GM23338 (cell line): ENCODE measurements around the gene CCDC6. TPM values are rescaled to one million over a fixed set of nuclear protein-coding genes. Genes with fewer than 3 reads are reported as not detected.
A peak's percentile ranks its signal among the peaks of the same experiment; 100 is the strongest.

ENCODE experiments used
- ATAC-seq: fragments of 200-7000 bp; cut with Tn5 transposase; 3 replicates; pipeline ENCODE4 v1.9.1; 2020
- DNase-seq: peaks from one replicate; pipeline ENCODE4 v3.0.0-alpha.2; 2015; ENCODE audit warnings: low spot score
- H2AFZ ChIP-seq: fragments of 200-600 bp; sonication (generic); 2 replicates; pipeline ENCODE4 v1.8.0; 2016; ENCODE audit warnings: antibody characterized with exemption, mild to moderate bottlenecking, moderate library complexity
- H3F3A ChIP-seq: fragments of 200-600 bp; sonication (generic); replicated peaks from 2 replicates; pipeline ENCODE4 v1.8.0; 2017; ENCODE audit warnings: antibody characterized with exemption, mixed run types, low read depth
- H3K27ac ChIP-seq: fragments of 200-600 bp; sonication (generic); 2 replicates; pipeline ENCODE4 v1.6.1; 2016; ENCODE audit warnings: low read depth
- H3K27me3 ChIP-seq: fragments of 200-600 bp; sonication (generic); 2 replicates; pipeline ENCODE4 v1.8.0; 2016; ENCODE audit warnings: mild to moderate bottlenecking, mixed run types, moderate library complexity; ENCODE audit not compliant: insufficient read depth
- H3K36me3 ChIP-seq: fragments of 200-600 bp; sonication (generic); 2 replicates; pipeline ENCODE4 v1.8.0; 2016; ENCODE audit warnings: mild to moderate bottlenecking; ENCODE audit not compliant: insufficient read depth
- H3K4me1 ChIP-seq: fragments of 200-600 bp; sonication (generic); 2 replicates; pipeline ENCODE4 v1.8.0; 2016; ENCODE audit warnings: mild to moderate bottlenecking, moderate library complexity; ENCODE audit not compliant: insufficient read depth
- H3K4me2 ChIP-seq: fragments of 200-600 bp; sonication (generic); 2 replicates; pipeline ENCODE4 v1.7.1; 2017; ENCODE audit warnings: mixed run types
- H3K4me3 ChIP-seq: fragments of 200-600 bp; sonication (generic); 2 replicates; pipeline ENCODE4 v1.6.1; 2016; ENCODE audit warnings: mixed run types
- H3K79me2 ChIP-seq: fragments of 200-600 bp; sonication (generic); replicated peaks from 2 replicates; pipeline ENCODE4 v1.8.0; 2017; ENCODE audit warnings: mild to moderate bottlenecking; ENCODE audit not compliant: insufficient read depth
- H3K9me2 ChIP-seq: fragments of 200-600 bp; sonication (generic); 2 replicates; pipeline ENCODE4 v1.8.0; 2017; ENCODE audit not compliant: insufficient read depth
- H4K20me1 ChIP-seq: fragments of 200-600 bp; sonication (generic); replicated peaks from 2 replicates; pipeline ENCODE4 v1.8.0; 2017; ENCODE audit warnings: mild to moderate bottlenecking; ENCODE audit not compliant: insufficient read depth
- H3K27ac Mint-ChIP-seq: 2 replicates; pipeline ENCODE4 v1.8.0; 2020; ENCODE audit warnings: inconsistent platforms, mild to moderate bottlenecking, moderate library complexity, mixed read lengths
- H3K27me3 Mint-ChIP-seq: 3 replicates; pipeline ENCODE4 v1.8.0; 2022; ENCODE audit warnings: low read depth, mild to moderate bottlenecking, moderate library complexity, mixed read lengths, inconsistent platforms; ENCODE audit not compliant: insufficient read depth, poor library complexity
- H3K36me3 Mint-ChIP-seq: 3 replicates; pipeline ENCODE4 v1.8.0; 2021; ENCODE audit warnings: low read depth, mild to moderate bottlenecking, inconsistent platforms, moderate library complexity, mixed read lengths
- H3K4me1 Mint-ChIP-seq: 3 replicates; pipeline ENCODE4 v1.8.0; 2020; ENCODE audit warnings: mild to moderate bottlenecking, inconsistent platforms, mixed read lengths
- H3K4me3 Mint-ChIP-seq: 3 replicates; pipeline ENCODE4 v1.8.0; 2021; ENCODE audit warnings: moderate library complexity, mild to moderate bottlenecking, inconsistent platforms, mixed read lengths
- H3K9me3 Mint-ChIP-seq: 3 replicates; pipeline ENCODE4 v1.8.0; 2020; ENCODE audit warnings: moderate library complexity, mild to moderate bottlenecking, inconsistent platforms, mixed read lengths
- CREB1 ChIP-seq: fragments of 250-450 bp; sonication (Bioruptor Pico); IDR thresholded peaks from 2 replicates; pipeline ENCODE4 v1.5.0; 2020; ENCODE audit warnings: low read depth, mild to moderate bottlenecking, moderate library complexity
- CTCF ChIP-seq, 2 experiments: fragments of 200-600 bp in 1 of 2; sonication (generic) in 1 of 2; conservative IDR thresholded peaks; 2 replicates each; pipeline versions ENCODE4 v1.5.1 to v1.6.1; 2016 to 2017; ENCODE audit warnings: antibody characterized with exemption in 2 of 2, low read depth in 2 of 2, mild to moderate bottlenecking in 2 of 2, moderate library complexity in 1 of 2
- EZH2 ChIP-seq: fragments of 200-600 bp; sonication (generic); IDR thresholded peaks from one replicate; pipeline ENCODE4 v1.8.0; 2017; ENCODE audit warnings: antibody characterized with exemption, mild to moderate bottlenecking, low read depth; ENCODE audit not compliant: unreplicated experiment
- NANOG ChIP-seq: IDR thresholded peaks from 2 replicates; pipeline ENCODE4 v1.6.1; 2016; ENCODE audit warnings: antibody characterized with exemption, borderline replicate concordance
- polyA plus RNA-seq: library from polyadenylated mRNA; unstranded; fragments of >200 nt; fragmentation: Nextera tagmentation; extraction: Ambion mirVana; gene quantifications from 2 replicates; pipeline ENCODE4 v1.2.1, GENCODE V29; 2016
- total RNA-seq: library from RNA; depleted of rRNA; stranded (reverse); fragments of >200 nt; shearing (Covaris generic); gene quantifications from 2 replicates; pipeline ENCODE4 v1.2.3, GENCODE V29; 2014
- TF ChIP-seq, protein P1 (sequence below): IDR thresholded peaks from one replicate; pipeline ENCODE4 v1.6.1; 2018; ENCODE audit warnings: antibody characterized with exemption; ENCODE audit not compliant: unreplicated experiment
- TF ChIP-seq, protein P2 (sequence below): IDR thresholded peaks from 2 replicates; pipeline ENCODE4 v1.6.1; 2016; ENCODE audit warnings: antibody characterized with exemption

The CCDC6 gene
- total and polyA plus RNA-seq, 2 experiments from 2014 or later = 32.5 to 66.9 TPM

DNA sequence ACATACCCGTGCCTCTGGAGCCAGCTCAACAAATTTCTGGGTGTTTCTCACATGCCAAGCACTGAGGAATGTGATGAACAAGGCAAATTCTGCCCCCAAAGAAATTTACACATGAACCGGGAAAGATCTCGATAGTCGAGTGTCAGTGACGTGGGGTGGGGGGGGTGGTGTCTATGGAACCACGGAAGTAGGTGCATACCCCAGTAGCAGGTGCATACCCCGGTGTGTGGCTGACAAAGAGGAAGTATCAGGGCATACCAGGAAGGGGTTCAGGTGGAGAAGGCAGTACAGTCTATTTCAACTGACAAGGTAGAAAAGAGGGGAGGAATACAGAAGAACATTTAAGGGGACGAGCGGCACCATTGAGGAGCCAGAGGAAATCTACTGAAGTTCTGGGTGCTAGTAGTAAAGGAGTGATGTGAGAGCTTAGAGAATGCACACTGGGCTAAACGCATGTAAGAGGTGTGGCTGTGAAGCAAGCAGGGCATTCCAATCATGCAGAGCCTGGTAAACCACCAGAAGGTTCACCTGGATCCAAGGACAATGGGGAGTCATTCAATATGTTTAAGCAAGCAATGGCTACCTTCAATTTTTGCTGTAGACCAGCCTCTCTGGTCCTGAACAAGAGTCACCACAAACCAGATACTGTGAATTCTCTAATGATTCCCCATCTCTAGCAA, 6.2 kb downstream of the CCDC6 start:
- peak; percentile 51 for DNase-seq
- Mint-ChIP-seq H3K36me3 (peaks cover 9% of the 10 kb centered on the region), H3K27me3 (peaks cover 3% of the 10 kb centered on the region), H3K4me1 (peaks cover 79% of the 10 kb centered on the region), H3K4me3 (peak overlapping the region; percentile 7; the same call in 2 of the 3 replicates), H3K27ac (peak overlapping the region; percentile 16; the same call in 1 of the 2 replicates), H3K9me3 (no peaks in the 10 kb centered on the region)
- Histone ChIP-seq H3K4me1 (peaks cover 53% of the 10 kb centered on the region), H2AFZ (no peak overlapping the region), H4K20me1 (peaks cover 85% of the 10 kb centered on the region), H3K27me3 (no peaks in the 10 kb centered on the region), H3F3A (no peaks in the 10 kb centered on the region), H3K4me3 (no peak overlapping the region), H3K9me2 (no peaks in the 10 kb centered on the region), H3K79me2 (peaks cover 100% of the 10 kb centered on the region), H3K36me3 (no peaks in the 10 kb centered on the region; the same call in 1 of the 2 replicates), H3K4me2 (peak overlapping the region; percentile 50; the same call in 1 of the 2 replicates), H3K27ac (0 out of 2 replicates have a peak overlapping the region, but pooled peaks have one; percentile 80)
- TF ChIP-seq, protein P1, sequence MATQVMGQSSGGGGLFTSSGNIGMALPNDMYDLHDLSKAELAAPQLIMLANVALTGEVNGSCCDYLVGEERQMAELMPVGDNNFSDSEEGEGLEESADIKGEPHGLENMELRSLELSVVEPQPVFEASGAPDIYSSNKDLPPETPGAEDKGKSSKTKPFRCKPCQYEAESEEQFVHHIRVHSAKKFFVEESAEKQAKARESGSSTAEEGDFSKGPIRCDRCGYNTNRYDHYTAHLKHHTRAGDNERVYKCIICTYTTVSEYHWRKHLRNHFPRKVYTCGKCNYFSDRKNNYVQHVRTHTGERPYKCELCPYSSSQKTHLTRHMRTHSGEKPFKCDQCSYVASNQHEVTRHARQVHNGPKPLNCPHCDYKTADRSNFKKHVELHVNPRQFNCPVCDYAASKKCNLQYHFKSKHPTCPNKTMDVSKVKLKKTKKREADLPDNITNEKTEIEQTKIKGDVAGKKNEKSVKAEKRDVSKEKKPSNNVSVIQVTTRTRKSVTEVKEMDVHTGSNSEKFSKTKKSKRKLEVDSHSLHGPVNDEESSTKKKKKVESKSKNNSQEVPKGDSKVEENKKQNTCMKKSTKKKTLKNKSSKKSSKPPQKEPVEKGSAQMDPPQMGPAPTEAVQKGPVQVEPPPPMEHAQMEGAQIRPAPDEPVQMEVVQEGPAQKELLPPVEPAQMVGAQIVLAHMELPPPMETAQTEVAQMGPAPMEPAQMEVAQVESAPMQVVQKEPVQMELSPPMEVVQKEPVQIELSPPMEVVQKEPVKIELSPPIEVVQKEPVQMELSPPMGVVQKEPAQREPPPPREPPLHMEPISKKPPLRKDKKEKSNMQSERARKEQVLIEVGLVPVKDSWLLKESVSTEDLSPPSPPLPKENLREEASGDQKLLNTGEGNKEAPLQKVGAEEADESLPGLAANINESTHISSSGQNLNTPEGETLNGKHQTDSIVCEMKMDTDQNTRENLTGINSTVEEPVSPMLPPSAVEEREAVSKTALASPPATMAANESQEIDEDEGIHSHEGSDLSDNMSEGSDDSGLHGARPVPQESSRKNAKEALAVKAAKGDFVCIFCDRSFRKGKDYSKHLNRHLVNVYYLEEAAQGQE = no peak
- TF ChIP-seq NANOG (no peak), CTCF (conservative IDR thresholded peaks at IDR 0.05; ENCODE audit: low read depth in 2 of 2) (no peak), CREB1 (CRISPR knock-in tag) (no peak)
- peak; percentile 13; the same call in 1 of the 3 replicates for ATAC-seq

- H3K27ac Mint-ChIP-seq = peak overlapping the region; percentile 57
- ATAC-seq = peak; percentile 63
Measured at GRCh38 chr10:59898125-59898835, 8.1 kb downstream of the CCDC6 start.

More at GRCh38 chr10:59898125-59898835, 8.1 kb downstream of the CCDC6 start:
- H3K4me3 ChIP-seq = no peak overlapping the region
- peaks cover 3% of the 10 kb centered on the region for H3K27me3 Mint-ChIP-seq
- no peaks in the 10 kb centered on the region for H3F3A ChIP-seq
- TF ChIP-seq CREB1 (CRISPR knock-in tag) = no peak
- TF ChIP-seq EZH2 = no peak
- TF ChIP-seq, protein P1 = no peak
- TF ChIP-seq, protein P2, sequence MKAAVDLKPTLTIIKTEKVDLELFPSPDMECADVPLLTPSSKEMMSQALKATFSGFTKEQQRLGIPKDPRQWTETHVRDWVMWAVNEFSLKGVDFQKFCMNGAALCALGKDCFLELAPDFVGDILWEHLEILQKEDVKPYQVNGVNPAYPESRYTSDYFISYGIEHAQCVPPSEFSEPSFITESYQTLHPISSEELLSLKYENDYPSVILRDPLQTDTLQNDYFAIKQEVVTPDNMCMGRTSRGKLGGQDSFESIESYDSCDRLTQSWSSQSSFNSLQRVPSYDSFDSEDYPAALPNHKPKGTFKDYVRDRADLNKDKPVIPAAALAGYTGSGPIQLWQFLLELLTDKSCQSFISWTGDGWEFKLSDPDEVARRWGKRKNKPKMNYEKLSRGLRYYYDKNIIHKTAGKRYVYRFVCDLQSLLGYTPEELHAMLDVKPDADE = no peak
- H3K27ac ChIP-seq = peak overlapping the region; percentile 64; the same call in 1 of the 2 replicates
- peaks cover 9% of the 10 kb centered on the region; the same call in 2 of the 3 replicates for H3K36me3 Mint-ChIP-seq
- no peaks in the 10 kb centered on the region; the same call in 1 of the 2 replicates for H3K36me3 ChIP-seq
- no peaks in the 10 kb centered on the region for H3K9me2 ChIP-seq
- H3K79me2 ChIP-seq = peaks cover 100% of the 10 kb centered on the region
- H4K20me1 ChIP-seq = peaks cover 80% of the 10 kb centered on the region
- H3K4me3 Mint-ChIP-seq = no peak overlapping the region
- no peak for DNase-seq
- H3K9me3 Mint-ChIP-seq = no peaks in the 10 kb centered on the region
- peak overlapping the region; percentile 20; the same call in 1 of the 2 replicates for H3K4me2 ChIP-seq
- H2AFZ ChIP-seq = no peak overlapping the region
- no peaks in the 10 kb centered on the region for H3K27me3 ChIP-seq
- H3K4me1 Mint-ChIP-seq = peaks cover 73% of the 10 kb centered on the region
- H3K4me1 ChIP-seq = peaks cover 50% of the 10 kb centered on the region
